ENCODE data around the gene PLEKHG2.
"Not testable (repeated sequence)": the region's sequence is repeated elsewhere in the genome, so short reads cannot be mapped to it uniquely, and the experiment has no call there.

The PLEKHG2 gene, protein sequence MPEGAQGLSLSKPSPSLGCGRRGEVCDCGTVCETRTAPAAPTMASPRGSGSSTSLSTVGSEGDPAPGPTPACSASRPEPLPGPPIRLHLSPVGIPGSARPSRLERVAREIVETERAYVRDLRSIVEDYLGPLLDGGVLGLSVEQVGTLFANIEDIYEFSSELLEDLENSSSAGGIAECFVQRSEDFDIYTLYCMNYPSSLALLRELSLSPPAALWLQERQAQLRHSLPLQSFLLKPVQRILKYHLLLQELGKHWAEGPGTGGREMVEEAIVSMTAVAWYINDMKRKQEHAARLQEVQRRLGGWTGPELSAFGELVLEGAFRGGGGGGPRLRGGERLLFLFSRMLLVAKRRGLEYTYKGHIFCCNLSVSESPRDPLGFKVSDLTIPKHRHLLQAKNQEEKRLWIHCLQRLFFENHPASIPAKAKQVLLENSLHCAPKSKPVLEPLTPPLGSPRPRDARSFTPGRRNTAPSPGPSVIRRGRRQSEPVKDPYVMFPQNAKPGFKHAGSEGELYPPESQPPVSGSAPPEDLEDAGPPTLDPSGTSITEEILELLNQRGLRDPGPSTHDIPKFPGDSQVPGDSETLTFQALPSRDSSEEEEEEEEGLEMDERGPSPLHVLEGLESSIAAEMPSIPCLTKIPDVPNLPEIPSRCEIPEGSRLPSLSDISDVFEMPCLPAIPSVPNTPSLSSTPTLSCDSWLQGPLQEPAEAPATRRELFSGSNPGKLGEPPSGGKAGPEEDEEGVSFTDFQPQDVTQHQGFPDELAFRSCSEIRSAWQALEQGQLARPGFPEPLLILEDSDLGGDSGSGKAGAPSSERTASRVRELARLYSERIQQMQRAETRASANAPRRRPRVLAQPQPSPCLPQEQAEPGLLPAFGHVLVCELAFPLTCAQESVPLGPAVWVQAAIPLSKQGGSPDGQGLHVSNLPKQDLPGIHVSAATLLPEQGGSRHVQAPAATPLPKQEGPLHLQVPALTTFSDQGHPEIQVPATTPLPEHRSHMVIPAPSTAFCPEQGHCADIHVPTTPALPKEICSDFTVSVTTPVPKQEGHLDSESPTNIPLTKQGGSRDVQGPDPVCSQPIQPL (N-terminal part only)

DNA sequence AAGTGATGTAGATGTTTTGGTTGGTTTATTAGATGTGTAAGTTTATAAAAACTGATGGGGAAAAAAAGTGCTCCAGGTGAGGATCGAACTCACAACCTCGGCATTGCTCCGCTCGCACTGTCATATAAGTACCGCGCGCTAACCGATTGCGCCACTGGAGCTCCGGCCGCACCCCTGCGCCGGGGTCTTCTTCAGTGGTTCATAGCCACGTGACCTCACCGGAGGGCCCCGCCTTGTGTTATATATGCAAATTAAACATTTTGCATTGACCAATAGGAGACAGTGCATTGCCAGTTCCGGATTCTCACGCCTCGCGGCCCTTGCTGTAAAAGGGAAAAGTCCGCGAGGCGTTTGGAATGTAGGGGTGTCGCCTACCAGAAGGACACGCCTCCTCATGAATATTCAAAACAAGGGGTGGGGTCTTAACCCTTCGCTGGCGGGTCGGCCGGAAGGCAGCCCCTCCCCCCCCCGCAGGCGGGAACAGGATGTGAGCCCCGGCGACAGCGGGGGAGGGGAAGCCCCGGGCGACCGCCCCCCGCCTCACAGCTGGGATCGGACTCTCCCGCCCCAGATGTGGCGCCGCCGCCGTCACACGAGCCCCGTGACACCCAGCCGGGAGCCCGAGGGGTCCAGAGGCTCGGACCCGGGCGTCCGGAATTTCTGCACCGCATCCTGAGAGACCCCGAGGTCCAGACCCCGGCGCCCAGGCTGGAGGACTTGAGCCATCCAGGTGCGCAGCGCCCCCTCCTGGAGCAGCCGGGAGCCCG is at the start of gene PLEKHG2:
PLEKHG2 (plus strand) TSS at position 570 of the 767 bp plus-strand sequence. CDS start 1,418 bp downstream, outside the sequence.
- FAIRE-seq (no peak), DNase-seq (ENCODE audit: insufficient read length, low spot score) (peak; percentile 95)

DNA sequence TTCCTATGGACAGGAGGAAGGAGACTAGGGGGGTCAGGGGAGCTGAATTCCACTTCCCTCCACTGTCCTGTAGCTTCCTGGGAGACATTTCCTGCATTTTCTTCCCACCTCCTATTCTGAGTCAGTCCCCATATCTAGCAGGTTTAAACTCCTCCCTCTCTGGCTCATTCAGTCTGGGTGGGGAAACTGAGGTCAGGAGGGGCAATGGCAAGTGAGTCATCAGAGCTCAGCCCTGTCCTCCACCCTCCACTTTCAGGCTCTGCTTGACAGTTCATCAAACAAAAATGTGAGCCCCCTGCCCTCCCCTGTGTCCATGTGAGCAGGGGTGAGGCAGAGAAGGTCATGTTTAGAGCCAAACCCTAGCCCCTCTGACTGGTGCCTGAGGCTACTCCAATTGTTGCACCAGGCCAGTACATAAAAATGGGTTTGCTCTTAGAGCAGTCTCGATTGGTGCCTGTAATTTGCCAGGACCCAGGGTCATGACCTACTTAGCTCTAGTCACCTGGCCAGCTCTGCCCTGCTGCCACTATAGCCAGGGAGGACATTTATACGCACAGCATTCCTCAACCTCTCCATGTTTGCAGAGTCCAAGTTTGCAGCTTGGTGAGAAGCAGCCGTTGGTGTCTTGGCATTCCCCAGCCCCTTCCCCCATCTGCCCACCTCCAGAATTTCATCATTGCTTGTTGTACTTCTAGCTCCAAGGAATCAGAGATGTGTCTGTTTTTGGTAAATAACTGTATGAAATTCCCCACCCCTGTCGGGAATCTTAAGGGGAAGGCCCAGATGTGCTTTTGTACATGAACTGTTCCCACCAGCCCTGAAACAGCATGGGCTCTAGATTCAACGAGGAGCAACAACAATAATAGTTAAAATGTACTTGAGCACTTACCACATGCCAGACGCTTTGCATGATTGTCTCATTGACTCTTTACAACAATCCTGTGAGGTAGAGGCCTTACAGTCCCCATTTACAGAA is 49.5 kb upstream of the PLEKHG2 start:
- FAIRE-seq (no peak), DNase-seq (ENCODE audit: insufficient read length, low spot score) (peak; percentile 26)

DNA sequence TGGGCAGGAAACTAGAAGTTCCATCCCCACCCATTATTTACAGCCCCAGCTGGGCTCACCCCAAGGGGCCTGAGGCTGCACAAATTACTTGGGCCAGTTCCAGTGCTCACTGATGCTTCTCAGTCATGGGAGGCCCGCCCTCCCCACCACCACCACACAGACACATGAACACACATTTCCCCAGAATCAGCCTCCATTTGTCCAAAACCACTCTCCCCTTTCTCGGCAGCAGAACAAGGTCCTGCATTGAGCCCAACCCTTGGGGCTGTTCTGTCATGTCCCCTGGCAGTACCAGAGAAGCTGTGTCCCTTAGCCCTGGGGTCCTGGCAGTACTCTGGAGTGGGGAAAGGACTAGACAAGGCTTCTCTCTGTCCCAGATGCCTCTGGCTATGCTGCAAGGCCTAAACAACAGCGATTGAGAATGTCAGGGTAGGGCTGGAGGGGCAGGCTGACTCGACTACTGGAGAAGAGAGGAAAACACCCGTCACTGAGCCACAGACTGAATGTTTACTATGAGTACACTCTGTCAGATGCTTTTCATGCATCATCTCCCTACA is 48.5 kb upstream of the PLEKHG2 start:
- no peak for FAIRE-seq

DNA sequence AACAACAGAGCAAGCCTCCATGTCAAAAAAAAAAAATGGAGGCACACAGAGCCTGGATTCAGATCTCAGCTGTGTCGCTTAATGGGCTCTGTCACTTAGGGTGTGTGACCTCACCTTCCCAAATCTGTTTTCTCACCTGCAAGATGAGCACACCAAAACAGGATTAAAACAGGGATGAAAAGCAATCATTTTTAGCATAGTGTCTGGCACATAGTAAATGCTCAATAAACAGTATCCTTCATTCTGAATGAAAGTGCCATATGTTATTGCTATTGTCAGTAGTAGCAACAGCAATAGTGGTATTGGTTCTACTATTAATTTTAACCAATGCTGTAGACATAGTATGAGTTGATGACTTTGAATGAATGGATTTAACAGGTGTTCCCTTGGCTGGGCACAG is 46.9 kb upstream of the PLEKHG2 start:
- FAIRE-seq (no peak), DNase-seq (ENCODE audit: insufficient read length, low spot score) (no peak)

More for the DNA sequence above, 48.5 kb upstream of the PLEKHG2 start:
- no peak for DNase-seq (ENCODE audit: insufficient read length, low spot score)

DNA sequence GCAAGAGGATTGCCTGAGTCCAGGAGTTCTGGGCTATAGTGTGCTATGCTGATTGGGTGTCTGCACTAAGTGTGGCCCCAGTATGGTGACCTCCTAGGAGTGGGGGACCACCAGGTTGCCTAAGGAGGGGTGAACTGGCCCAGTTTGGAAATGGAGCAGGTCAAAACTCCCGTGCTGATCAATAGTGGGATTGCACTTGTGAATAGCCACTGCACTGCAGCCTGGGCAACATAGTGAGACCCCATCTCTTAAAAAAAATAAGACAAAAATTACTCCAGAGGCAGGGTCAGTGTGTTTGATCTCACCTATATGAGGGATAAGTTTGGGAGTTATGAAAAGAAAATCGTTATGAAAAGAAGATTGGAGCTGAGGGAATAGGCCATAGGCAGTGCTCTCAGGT is 43.3 kb upstream of the PLEKHG2 start:
- DNase-seq (ENCODE audit: insufficient read length, low spot score) (no peak), FAIRE-seq (no peak)

DNA sequence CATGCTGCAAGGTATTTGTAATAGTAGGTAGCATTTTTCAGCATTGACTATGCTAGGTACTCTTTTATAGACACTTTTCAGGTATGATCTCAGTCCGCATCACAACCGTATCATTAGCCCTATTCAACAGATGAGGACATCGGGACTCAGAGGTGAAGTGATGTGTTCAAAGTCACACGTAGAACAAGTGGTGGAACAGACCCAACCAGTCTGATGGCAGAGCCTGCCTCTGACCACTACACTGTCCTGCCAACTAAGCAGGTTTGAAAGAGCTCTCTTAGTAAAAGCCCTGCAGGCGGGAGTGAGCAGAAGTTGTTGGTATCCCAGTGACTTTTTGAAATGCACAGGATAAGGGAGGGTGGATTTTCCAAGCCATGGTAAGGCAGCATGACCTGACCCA is 41.7 kb upstream of the PLEKHG2 start:
- FAIRE-seq (no peak), DNase-seq (ENCODE audit: insufficient read length, low spot score) (no peak)

DNA sequence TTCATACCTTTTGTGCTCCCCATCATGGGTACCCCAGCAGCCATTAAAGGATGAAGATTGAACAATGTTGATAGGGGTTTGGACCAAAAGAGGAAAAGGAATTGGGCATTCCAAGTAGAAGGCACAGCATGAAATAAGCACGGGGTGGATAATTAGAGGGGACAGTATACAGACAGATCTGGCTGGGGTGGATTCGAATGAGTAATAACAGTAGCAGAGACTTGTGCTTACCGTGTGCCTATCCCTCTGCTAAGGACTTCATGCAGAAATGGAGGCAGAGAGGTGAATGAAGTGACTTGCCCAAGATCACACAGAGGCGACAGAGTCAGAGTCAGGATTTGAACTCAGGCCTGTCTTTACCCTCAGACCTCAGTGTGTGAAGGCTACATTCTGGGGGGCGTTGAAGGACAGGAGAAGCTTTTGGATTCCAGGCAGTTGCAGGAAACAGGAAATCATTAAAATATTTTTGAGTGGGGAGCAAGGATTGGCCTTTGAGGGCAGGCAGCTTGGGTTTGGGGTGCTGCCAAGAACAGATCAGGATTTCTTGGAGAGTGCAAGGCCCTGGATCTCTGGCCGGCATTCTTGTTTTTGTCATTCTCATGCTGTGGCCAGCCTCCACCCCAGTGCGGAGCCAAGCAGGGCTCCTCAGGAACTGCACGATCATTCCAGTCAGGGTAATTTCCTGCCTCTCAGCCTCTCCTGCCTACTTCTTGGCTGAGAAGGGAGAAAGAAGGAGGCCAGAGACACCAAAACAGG is 40.2 kb upstream of the PLEKHG2 start:
- DNase-seq (ENCODE audit: insufficient read length, low spot score) (peak; percentile 36), FAIRE-seq (no peak)

DNA sequence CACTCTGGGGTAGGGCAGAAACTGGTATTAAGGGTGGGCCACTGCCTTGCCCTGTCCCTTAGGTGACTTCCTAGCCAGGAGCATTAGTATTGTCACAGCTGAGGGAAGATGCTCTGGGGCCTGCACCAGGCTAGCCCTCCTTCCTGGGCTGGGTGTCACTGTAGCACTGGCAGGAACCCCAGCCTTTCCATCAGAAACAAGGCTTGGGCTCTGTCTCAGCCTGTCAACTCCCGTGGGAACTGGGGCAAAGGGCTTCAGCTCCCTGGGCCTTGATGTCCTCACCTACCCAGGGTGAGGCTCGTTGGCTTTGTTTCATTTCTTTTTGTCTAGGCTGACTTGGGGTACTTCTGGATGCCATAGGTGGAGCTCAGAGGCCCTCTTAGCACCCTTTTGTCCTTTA is 39.5 kb upstream of the PLEKHG2 start:
- no peak for DNase-seq (ENCODE audit: insufficient read length, low spot score)
- FAIRE-seq, result no peak

DNA sequence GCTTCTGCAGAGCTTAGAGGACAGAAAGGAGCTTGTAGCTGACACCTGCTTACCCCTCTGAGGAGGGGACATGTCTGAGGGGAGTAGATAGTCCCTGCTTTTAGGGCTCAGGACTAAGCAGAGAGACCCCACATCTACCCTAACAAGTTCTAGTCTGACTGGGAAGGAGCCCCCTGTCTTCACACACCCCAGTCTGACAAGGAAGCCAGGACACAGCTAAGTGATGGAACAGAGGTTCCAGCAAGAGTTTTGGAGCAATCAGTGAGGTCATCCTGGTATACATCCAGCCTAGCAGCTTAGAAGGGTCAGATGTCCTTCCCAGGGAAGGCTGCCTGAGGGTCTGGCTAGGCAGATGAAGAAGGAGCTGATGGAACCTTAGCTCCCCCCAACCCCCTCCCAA is 36.5 kb upstream of the PLEKHG2 start:
- DNase-seq (ENCODE audit: insufficient read length, low spot score) (no peak), FAIRE-seq (no peak)

DNA sequence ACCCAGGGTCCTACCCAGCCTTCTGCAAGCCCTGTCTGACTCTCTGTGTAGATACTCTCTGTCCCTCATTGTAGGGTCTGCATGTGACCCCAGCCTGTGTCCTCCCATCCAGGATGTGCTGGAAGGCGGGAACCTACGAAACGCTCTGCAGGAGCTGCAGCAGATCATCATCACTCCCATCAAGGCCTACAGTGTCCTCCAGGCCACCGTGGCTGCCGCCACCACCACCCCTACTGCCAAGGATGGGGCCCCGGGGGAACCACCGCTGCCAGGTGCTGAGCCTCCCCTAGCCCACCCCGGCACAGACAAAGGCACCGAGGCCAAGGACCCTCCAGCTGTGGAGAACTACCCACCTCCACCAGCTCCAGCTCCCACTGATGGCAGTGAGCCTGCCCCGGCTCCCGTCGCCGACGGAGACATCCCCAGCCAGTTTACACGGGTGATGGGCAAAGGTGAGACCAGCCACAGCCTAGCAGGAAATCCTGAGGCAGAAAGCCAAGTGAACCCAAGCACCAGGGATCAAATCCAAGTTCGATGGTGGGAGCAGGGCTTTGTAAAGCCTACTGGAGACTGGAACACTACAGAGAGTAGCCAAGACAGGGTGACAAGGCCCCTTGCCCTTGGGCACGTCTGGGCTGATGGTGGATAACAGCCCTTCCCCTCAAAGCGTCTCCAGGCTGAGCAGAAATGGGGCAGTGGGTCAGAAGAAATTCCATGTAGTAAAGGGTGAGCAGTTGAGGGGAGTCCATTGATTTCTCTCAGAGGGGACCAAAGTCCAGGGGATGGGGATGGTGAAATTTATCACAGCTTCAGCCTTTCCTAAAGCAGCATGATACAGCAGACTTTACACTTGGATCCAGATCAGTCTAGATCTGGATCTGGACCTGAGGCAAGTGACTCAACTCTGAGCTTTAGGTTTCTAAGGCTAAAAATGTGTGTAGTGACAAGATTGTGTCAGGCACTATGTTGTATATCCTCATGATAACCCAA is 34.8 kb upstream of the PLEKHG2 start:
- FAIRE-seq, result no peak
- DNase-seq (ENCODE audit: insufficient read length, low spot score), result no peak

DNA sequence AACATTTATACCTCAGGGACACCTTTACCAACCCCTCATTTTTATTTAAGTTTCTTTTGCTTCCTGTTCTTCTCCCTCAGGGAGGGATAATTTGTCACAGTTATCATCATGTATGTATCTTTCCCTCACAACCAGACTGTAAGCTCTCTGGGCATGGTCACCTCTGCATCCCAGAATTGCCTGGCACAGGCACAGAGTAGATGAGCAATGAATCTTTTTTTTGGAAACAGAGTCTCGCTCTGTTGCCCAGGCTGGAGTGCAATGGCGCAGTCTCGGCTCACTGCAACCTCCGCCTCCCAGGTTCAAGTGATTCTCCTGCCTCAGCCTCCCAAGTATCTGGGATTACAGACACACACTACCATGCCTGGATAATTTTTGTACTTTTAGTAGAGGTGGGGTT is 33.1 kb upstream of the PLEKHG2 start:
- DNase-seq (ENCODE audit: insufficient read length, low spot score); FAIRE-seq: not testable (repeated sequence)

DNA sequence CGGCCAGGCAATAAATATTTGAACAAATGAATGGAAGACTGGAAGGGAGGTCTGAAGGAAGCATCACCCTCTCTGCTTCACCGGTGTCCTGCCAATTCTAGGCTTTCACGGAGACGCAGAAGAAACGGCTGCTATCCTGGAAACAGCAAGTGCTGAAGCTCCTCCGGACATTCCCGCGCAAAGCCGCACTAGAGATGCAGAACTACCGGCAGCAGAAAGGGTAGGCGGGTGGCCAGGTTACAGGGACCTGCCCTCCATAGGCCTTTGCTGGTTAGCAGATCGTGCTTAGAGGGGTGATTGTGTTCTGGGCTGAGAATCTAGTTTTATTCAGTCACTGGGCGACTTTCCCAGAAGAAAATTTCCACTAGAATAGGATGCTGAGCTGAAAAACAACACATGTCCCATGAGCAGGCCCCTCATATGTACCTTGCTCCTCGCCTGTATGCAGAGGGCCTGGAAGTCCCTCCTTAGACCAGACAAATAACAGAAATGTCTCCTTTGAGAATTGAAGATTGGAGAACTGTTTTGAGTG is 32.5 kb upstream of the PLEKHG2 start:
- FAIRE-seq, result no peak
- no peak for DNase-seq (ENCODE audit: insufficient read length, low spot score)

DNA sequence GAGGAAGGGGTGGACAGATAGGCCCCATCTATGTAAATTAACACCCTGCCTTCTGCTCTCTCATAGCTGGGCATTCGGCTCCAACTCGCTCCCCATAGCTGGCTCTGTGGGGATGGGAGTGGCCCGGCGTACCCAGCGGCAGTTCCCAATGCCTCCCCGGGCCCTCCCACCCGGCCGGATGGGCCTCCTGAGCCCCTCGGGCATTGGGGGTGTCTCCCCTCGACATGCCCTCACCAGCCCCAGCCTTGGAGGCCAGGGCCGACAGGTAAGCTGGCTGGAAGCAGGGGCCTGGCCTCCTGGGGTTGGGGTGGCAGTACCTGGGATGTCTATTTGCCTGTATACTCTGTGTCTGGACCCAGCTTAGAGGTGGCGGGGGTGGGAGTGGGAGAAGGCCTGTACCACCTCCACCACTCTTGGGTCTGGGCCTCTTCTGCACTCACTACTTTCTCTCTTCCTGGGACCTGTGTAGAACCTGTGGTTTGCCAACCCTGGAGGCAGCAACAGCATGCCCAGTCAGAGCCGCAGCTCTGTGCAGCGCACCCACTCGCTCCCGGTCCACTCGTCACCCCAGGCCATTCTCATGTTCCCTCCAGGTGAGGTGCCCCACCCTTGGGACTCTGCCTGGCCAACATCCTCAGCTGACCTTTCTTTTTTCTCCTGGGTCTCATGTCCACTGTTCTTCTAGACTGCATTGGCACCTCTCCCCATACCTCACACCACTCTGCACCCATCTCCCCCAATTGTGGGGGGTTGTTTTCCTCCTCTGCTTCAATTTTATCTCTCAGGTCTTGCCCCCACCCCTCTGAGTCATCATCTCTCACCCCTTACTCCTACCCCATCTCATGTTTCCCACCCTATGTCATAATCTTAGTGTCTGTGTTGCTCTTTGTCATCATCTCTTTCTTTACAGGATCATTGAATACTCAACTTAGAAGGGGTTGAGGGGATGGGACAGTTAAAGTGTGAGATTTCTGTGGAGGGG is 31.7 kb upstream of the PLEKHG2 start:
- FAIRE-seq, result no peak
- DNase-seq (ENCODE audit: insufficient read length, low spot score), result no peak

DNA sequence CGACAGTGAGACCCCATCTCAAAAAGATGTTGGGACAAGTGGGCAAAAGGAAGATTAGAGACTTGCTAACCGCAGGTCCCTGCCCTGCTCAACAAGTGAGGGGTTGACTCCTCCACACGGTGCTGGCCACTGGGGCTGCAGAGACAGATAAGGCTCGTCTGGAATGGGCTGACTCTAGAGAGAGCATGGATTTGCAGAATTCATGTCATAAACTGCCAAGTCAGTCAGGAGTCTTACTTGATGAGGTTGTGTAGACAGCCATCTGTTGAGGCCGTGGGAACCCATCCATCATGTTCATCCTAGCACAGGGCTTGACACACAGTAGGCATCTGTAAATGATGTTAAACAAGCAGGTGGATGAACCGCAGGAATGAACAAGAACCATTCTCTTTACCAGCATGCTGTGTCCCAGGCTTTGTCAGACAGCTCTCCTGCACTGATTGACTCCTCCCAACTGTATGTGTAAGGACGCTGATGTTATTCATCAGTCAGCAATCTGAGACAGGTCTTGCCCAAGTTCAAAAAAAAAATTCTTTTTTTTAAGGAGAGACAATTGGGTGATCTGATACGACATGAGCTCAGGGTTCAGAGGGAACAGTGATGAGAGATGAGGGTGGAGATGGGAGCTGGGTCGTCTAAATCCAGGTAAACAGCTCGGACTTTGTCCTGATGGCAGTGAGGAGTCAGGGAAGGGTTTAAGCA is 30.4 kb upstream of the PLEKHG2 start:
- no peak for DNase-seq (ENCODE audit: insufficient read length, low spot score)
- FAIRE-seq, result no peak

Measured in HTR-8/SVneo (cell line).